K562 (cell line): ENCODE measurements around the gene PPM1F. TPM values are rescaled to one million over a fixed set of nuclear protein-coding genes. Genes with fewer than 3 reads are reported as not detected.
A peak's percentile ranks its signal among the peaks of the same experiment; 100 is the strongest.

ENCODE experiments used
- ARHGAP35 ChIP-seq: fragments of 450-650 bp; IDR thresholded peaks from 2 replicates; pipeline ENCODE4 v1.6.1; 2018; ENCODE audit not compliant: partially characterized antibody
- ATF2 ChIP-seq: sonication (generic); formaldehyde crosslinking; IDR thresholded peaks from 2 replicates; pipeline ENCODE4 v1.8.1; 2022; ENCODE audit warnings: missing genetic modification reagents
- BCOR ChIP-seq: fragments of 450-650 bp; IDR thresholded peaks from 2 replicates; pipeline ENCODE4 v1.6.1; 2016
- HBP1 ChIP-seq: fragments of 450-650 bp; formaldehyde crosslinking; IDR thresholded peaks from 2 replicates; pipeline ENCODE4 v1.4.0; 2022; ENCODE audit warnings: missing genetic modification characterization
- MED1 ChIP-seq: sonication (generic); formaldehyde crosslinking; IDR thresholded peaks from 2 replicates; pipeline ENCODE4 v1.8.1; 2023; ENCODE audit warnings: missing genetic modification reagents, borderline replicate concordance
- SRF ChIP-seq, 2 experiments: fragments of 250-450, 450-650 bp in 1 of 2; sonication (Bioruptor Pico) in 1 of 2; sonication (generic) in 1 of 2; formaldehyde crosslinking; IDR thresholded peaks; 2 replicates each; pipeline versions ENCODE4 v1.5.0 to v1.5.1; 2020 to 2022; ENCODE audit warnings: mild to moderate bottlenecking in 1 of 2, missing genetic modification reagents in 1 of 2
- STAG1 ChIP-seq: sonication (generic); formaldehyde crosslinking; IDR thresholded peaks from 2 replicates; pipeline ENCODE4 v1.5.0; 2020; ENCODE audit warnings: missing genetic modification reagents, borderline replicate concordance
- TFAP4 ChIP-seq: sonication (generic); formaldehyde crosslinking; IDR thresholded peaks from 2 replicates; pipeline ENCODE4 v1.8.0; 2022; ENCODE audit warnings: missing genetic modification reagents, mild to moderate bottlenecking, moderate library complexity, borderline replicate concordance
- THAP12 ChIP-seq: fragments of 250-450 bp; sonication (Bioruptor Pico); IDR thresholded peaks from 2 replicates; pipeline ENCODE4 v1.9.0; 2021; ENCODE audit warnings: mild to moderate bottlenecking, inconsistent platforms
- TSC22D4 ChIP-seq: fragments of 450-650 bp; IDR thresholded peaks from 2 replicates; pipeline ENCODE4 v1.6.1; 2016; ENCODE audit warnings: missing genetic modification characterization, missing biosample characterization, control low read depth
- USF2 ChIP-seq: sonication (generic); formaldehyde crosslinking; IDR thresholded peaks from 2 replicates; pipeline ENCODE4 v1.5.0; 2020; ENCODE audit warnings: missing genetic modification reagents
- ZBTB1 ChIP-seq: sonication (generic); formaldehyde crosslinking; IDR thresholded peaks from 2 replicates; pipeline ENCODE4 v1.8.1; 2023; ENCODE audit warnings: missing genetic modification reagents, low read depth, mild to moderate bottlenecking, borderline replicate concordance
- ZBTB2 ChIP-seq: fragments of 450-650 bp; IDR thresholded peaks from 2 replicates; pipeline ENCODE4 v1.6.1; 2016; ENCODE audit warnings: antibody characterized with exemption
- ZNF133 ChIP-seq: fragments of 250-450 bp; sonication (Bioruptor Pico); IDR thresholded peaks from 2 replicates; pipeline ENCODE4 v1.4.0; 2020; ENCODE audit warnings: mild to moderate bottlenecking
- ZNF707 ChIP-seq: fragments of 250-450 bp; sonication (Bioruptor Pico); conservative IDR thresholded peaks from 2 replicates; pipeline ENCODE4 v1.8.0; 2022; ENCODE audit warnings: inconsistent platforms, mild to moderate bottlenecking, moderate library complexity
- polyA plus RNA-seq, 8 experiments: library from polyadenylated mRNA; depleted of rRNA in 4 of 8; stranded (reverse) in 5 of 8; unstranded in 3 of 8; fragments of >200 nt; fragmentation: Nextera tagmentation in 2 of 8; fragmentation: Illumina TruSeq in 1 of 8; extraction: Ambion mirVana in 2 of 8; extraction: Trizol in 1 of 8; gene quantifications; 2 replicates each; pipeline versions ENCODE4 v1.2.1 to v1.2.3, GENCODE V29; 2011 to 2014; ENCODE audit warnings: inconsistent platforms in 1 of 8, missing spikeins in 1 of 8
- total RNA-seq, 7 experiments: library from RNA; depleted of rRNA in 6 of 7; stranded (reverse); fragments of >200 nt in 6 of 7; fragmentation: Illumina TruSeq in 2 of 7; extraction: Trizol in 2 of 7; gene quantifications; 2 replicates each; pipeline versions ENCODE4 v1.2.1 to v1.2.3, GENCODE V29; 2011 to 2021; ENCODE audit warnings: low replicate concordance in 1 of 7

PPM1F gene
- total and polyA plus RNA-seq, 9 of the 15 experiments (the other 6 are each of a cell fraction or from before 2014, with no cell fraction given): 2.1 to 159 (median 64.0) TPM

- TF ChIP-seq MED1 (CRISPR knock-in tag): 0 out of 2 replicates have a peak, but pooled peaks have one; percentile 79
- TF ChIP-seq THAP12 (CRISPR knock-in tag): peak; percentile 82; the same call in 1 of the 2 replicates
- 0 out of 2 replicates have a peak, but pooled peaks have one; percentile 46 for TF ChIP-seq ZNF707 (CRISPR knock-in tag)
- 0 out of 2 replicates have a peak, but pooled peaks have one; percentile 27 for TF ChIP-seq ZBTB2
- TF ChIP-seq HBP1 (CRISPR knock-in tag): peak; percentile 58; the same call in 1 of the 2 replicates
- 0 out of 2 replicates have a peak, but pooled peaks have one; percentile 7 for TF ChIP-seq TSC22D4 (tag)
- TF ChIP-seq ARHGAP35: peak; percentile 35
- TF ChIP-seq STAG1 (CRISPR knock-in tag): peak; percentile 34; the same call in 1 of the 2 replicates
- 0 out of 2 replicates have a peak, but pooled peaks have one; percentile 79 for TF ChIP-seq ZNF133 (CRISPR knock-in tag)
- peak; percentile 12; the same call in 1 of the 2 replicates for TF ChIP-seq TFAP4
- 0 out of 2 replicates have a peak, but pooled peaks have one; percentile 15 for TF ChIP-seq ATF2 (CRISPR knock-in tag)
- TF ChIP-seq ZBTB1 (CRISPR knock-in tag): peak; percentile 34; the same call in 1 of the 2 replicates
- peak; percentile 49; the same call in 1 of the 2 replicates for TF ChIP-seq BCOR
- 0 out of 4 replicates have a peak, but pooled peaks of 1 of the 2 experiments have one; percentile 17 for TF ChIP-seq SRF (CRISPR knock-in tag; IDR thresholded peaks at IDR 0.05)
- 0 out of 2 replicates have a peak, but pooled peaks have one; percentile 37 for TF ChIP-seq USF2 (CRISPR knock-in tag)
- TF ChIP-seq, all 486 proteins: peak for 30; not testable (repeated sequence) for 456
These were observed 38.5 kb downstream of the PPM1F start (continued) for GRCh38 chr22:21914033-21914642.
